SK-N-SH (cell line): ENCODE data around the gene DCST1.
A peak's percentile ranks its signal among the peaks of the same experiment; 100 is the strongest.

Experiments
- CTCF ChIP-seq: fragments of 200-600 bp; sonication (generic); IDR thresholded peaks from 2 replicates; pipeline ENCODE4 v1.6.1; 2017; ENCODE audit warnings: antibody characterized with exemption, mild to moderate bottlenecking, moderate library complexity
- ELF1 ChIP-seq: IDR thresholded peaks from 2 replicates; pipeline ENCODE4 v1.4.0; 2012
- EP300 ChIP-seq, 2 experiments: IDR thresholded peaks; 2 replicates each; pipeline versions ENCODE4 v1.4.0 to v1.6.1; 2012; ENCODE audit warnings: borderline replicate concordance in 1 of 2, low read depth in 1 of 2, low read length in 1 of 2
- EZH2phosphoT487 ChIP-seq: fragments of 200-600 bp; sonication (generic); IDR thresholded peaks from 2 replicates; pipeline ENCODE4 v1.6.1; 2017; ENCODE audit warnings: low read depth, mixed run types, mild to moderate bottlenecking, antibody characterized with exemption, moderate library complexity, borderline replicate concordance
- FOXM1 ChIP-seq: IDR thresholded peaks from 2 replicates; pipeline ENCODE4 v1.4.0; 2012; ENCODE audit warnings: low read depth, mild to moderate bottlenecking
- GABPA ChIP-seq: IDR thresholded peaks from 2 replicates; pipeline ENCODE4 v1.4.0; 2012; ENCODE audit warnings: low read depth, mild to moderate bottlenecking
- MXI1 ChIP-seq: IDR thresholded peaks from 2 replicates; pipeline ENCODE4 v1.6.1; 2012; ENCODE audit warnings: mild to moderate bottlenecking, low read depth, low read length, improper control_type of control experiment
- RAD21 ChIP-seq: IDR thresholded peaks from 2 replicates; pipeline ENCODE4 v1.6.1; 2012; ENCODE audit warnings: mild to moderate bottlenecking, low read length
- RCOR1 ChIP-seq: fragments of 150-350 bp; IDR thresholded peaks from 2 replicates; pipeline ENCODE4 v1.6.1; 2017; ENCODE audit warnings: antibody characterized with exemption, low read length
- REST ChIP-seq: IDR thresholded peaks from 2 replicates; pipeline ENCODE4 v1.6.1; 2012; ENCODE audit warnings: mild to moderate bottlenecking, low read depth, low read length, moderate library complexity
- YY1 ChIP-seq: IDR thresholded peaks from 2 replicates; pipeline ENCODE4 v1.4.0; 2012; ENCODE audit warnings: low read depth, mild to moderate bottlenecking
- TF ChIP-seq, protein P1 (sequence below): IDR thresholded peaks from 2 replicates; pipeline ENCODE4; 2012
- TF ChIP-seq, protein P2 (sequence below): fragments of 150-350 bp; IDR thresholded peaks from 2 replicates; pipeline ENCODE4 v1.6.1; 2016; ENCODE audit warnings: mild to moderate bottlenecking, low read depth, low read length

- TF ChIP-seq EZH2phosphoT487 = no peak
- no peak for TF ChIP-seq CTCF
- TF ChIP-seq, protein P1, sequence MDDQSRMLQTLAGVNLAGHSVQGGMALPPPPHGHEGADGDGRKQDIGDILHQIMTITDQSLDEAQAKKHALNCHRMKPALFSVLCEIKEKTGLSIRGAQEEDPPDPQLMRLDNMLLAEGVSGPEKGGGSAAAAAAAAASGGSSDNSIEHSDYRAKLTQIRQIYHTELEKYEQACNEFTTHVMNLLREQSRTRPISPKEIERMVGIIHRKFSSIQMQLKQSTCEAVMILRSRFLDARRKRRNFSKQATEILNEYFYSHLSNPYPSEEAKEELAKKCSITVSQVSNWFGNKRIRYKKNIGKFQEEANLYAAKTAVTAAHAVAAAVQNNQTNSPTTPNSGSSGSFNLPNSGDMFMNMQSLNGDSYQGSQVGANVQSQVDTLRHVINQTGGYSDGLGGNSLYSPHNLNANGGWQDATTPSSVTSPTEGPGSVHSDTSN = no peak
- no peak for TF ChIP-seq RCOR1
- no peak for TF ChIP-seq GABPA
- peak; percentile 42; the same call in 1 of the 2 replicates for TF ChIP-seq MXI1
- TF ChIP-seq RAD21 = no peak
- TF ChIP-seq YY1 = no peak
- TF ChIP-seq REST = no peak
- TF ChIP-seq FOXM1 = no peak
- TF ChIP-seq EP300 (IDR thresholded peaks at IDR 0.05; ENCODE audit: borderline replicate concordance in 1 of 2, low read depth in 1 of 2, low read length in 1 of 2) = no peak
- no peak for TF ChIP-seq ELF1
- TF ChIP-seq, protein P2, sequence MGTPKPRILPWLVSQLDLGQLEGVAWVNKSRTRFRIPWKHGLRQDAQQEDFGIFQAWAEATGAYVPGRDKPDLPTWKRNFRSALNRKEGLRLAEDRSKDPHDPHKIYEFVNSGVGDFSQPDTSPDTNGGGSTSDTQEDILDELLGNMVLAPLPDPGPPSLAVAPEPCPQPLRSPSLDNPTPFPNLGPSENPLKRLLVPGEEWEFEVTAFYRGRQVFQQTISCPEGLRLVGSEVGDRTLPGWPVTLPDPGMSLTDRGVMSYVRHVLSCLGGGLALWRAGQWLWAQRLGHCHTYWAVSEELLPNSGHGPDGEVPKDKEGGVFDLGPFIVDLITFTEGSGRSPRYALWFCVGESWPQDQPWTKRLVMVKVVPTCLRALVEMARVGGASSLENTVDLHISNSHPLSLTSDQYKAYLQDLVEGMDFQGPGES = no peak
Observed at GRCh38 chr1:155078469-155079209, 45.0 kb downstream of the DCST1 start, which contains the start of gene EFNA3.
